ENCODE results near the gene SLC15A5. TPM values are rescaled to one million over a fixed set of nuclear protein-coding genes. Genes with fewer than 3 reads are reported as not detected.

The SLC15A5 gene
- total RNA-seq, 2 experiments from 2014 or later: not detected

DNA sequence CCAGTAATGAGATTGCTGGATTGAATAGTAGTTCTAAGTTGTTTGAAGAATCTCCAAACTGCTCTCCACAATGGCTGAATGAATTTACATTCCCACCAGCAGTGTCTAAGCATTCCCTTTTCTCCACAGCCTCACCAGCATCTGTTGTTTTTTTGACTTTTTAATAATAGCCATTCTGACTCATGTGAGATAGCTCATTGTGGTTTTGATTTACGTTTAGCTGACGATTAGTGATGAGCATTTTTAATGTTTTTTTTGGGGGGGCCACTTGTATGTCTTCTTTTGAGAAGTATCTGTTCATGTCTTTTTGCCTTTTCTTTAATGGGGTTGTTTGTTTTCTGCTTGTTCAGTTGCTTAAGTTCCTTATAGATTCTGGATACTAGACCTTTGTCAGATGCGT is 8.1 kb upstream of the SLC15A5 start:
- Mint-ChIP-seq H3K4me3 (no peak overlapping the region), H3K27ac (no peak overlapping the region), H3K9me3 (peaks cover 3% of the 10 kb centered on the region), H3K36me3 (no peaks in the 10 kb centered on the region), H3K27me3 (no peaks in the 10 kb centered on the region), H3K4me1 (no peaks in the 10 kb centered on the region)
- no peak for DNase-seq

DNA sequence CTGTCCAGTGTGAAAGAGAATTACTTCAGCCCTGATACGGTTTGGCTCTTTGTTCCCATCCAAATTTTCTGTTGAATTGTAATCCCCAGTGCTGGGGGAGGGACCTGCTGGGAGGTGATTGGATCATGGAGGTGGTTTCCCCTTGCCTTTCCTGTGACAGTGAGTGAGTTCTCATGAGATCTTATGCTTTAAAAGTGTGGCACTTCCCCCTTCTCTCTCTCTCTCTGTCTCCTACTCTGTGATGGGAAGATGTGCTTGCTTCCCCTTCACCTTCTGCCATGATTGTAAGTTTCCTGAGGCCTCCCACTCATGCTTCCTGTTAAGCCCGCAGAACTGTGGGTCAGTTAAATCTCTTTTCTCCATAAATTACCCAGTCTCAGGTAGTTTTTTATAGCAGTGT is 5.5 kb upstream of the SLC15A5 start:
- no peak for DNase-seq

DNA sequence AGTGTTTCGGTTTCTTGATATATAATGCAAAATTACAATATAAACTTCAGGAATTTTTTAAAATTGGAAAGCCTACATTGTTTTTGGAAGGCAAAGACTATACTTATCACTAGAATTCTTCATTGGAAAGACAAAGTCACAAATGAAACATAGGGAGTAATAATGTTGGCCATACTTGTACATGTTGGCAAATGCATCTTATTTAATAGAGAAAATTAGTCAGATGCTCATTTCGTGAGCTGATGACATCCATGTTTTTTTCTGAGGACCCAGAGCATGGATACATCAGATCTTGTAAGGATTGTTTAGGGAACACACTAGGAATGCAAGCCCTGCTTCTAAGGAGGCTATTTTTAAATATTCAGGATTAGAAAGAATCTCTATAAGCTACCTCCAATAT is 4.6 kb upstream of the SLC15A5 start:
- Mint-ChIP-seq H3K36me3 (no peaks in the 10 kb centered on the region), H3K27me3 (no peaks in the 10 kb centered on the region), H3K4me1 (no peaks in the 10 kb centered on the region), H3K27ac (no peak overlapping the region), H3K9me3 (peaks cover 3% of the 10 kb centered on the region), H3K4me3 (no peak overlapping the region)
- no peak for DNase-seq

More for the DNA sequence above, 5.5 kb upstream of the SLC15A5 start:
- Mint-ChIP-seq H3K4me3 (no peak overlapping the region), H3K27me3 (no peaks in the 10 kb centered on the region), H3K27ac (no peak overlapping the region), H3K36me3 (no peaks in the 10 kb centered on the region), H3K9me3 (peaks cover 3% of the 10 kb centered on the region), H3K4me1 (no peaks in the 10 kb centered on the region)

DNA sequence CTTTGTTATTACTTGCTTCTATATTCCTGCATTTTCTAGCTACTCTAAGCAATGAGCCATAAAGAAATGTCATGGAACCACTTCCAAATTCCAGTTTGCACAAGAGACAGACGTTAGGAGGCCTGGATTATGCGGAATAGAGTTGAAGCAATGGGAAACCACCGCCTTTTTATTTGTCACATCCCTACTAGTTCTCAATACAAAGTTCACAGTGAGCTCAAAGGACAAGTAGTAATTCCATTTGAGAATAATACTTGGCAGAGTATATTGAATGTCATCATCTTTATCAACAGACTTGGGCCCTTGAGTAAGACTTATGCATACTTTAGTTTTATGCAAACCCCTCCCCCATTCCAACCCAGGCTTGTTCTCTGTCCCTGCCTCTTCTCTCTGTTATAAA is 3.7 kb upstream of the SLC15A5 start:
- Mint-ChIP-seq H3K4me1 (no peaks in the 10 kb centered on the region), H3K27ac (no peak overlapping the region), H3K36me3 (no peaks in the 10 kb centered on the region), H3K27me3 (no peaks in the 10 kb centered on the region), H3K9me3 (peaks cover 3% of the 10 kb centered on the region), H3K4me3 (no peak overlapping the region)
- DNase-seq: no peak

DNA sequence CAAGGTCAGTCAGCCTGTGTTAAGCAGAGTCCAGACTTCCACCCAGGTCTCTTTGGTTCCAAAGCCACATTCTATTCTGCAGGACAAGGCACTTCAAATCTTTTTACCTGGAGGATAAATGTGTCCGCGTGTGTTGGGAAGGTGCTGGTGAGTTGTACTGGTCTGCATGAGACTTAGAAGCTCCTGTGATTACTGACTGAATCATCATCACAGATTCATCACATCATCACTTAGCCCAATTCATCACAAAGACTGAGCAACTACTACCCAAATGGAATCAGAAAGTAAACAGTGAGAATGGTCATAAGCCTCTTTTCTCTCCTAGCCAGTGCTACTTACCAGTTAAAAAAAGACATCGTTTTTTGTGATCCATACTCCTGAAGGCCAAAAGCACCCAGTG is 5.3 kb downstream of the SLC15A5 start:
- no peak overlapping the region for H3K4me3 Mint-ChIP-seq
- DNase-seq: no peak
- no peaks in the 10 kb centered on the region for H3K9me3 Mint-ChIP-seq
- no peaks in the 10 kb centered on the region for H3K4me1 Mint-ChIP-seq
- no peaks in the 10 kb centered on the region for H3K27me3 Mint-ChIP-seq
- H3K27ac Mint-ChIP-seq: no peak overlapping the region
- H3K36me3 Mint-ChIP-seq: no peaks in the 10 kb centered on the region

DNA sequence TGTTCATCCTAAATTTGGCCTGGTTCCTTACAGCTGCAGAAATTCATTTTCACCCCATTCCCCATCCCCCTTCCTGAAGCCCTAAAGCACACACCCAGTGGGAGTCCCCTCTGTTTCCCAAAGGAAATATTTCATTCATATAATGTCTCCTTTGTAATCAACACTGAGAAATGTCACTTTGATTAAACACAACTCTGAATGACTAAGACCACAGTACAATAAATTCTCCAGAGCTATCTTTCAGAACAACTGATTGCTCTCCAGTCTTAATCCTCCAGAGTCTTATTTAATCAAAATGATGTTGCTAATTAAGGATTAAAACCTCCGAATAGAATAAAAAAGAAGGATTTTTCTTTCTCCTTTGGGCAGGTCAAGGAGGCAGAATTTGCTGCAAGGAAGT is 6.4 kb downstream of the SLC15A5 start:
- H3K4me1 Mint-ChIP-seq: no peaks in the 10 kb centered on the region
- no peaks in the 10 kb centered on the region for H3K36me3 Mint-ChIP-seq
- H3K4me3 Mint-ChIP-seq: no peak overlapping the region
- no peak for DNase-seq
- no peaks in the 10 kb centered on the region for H3K9me3 Mint-ChIP-seq
- H3K27me3 Mint-ChIP-seq: no peaks in the 10 kb centered on the region
- H3K27ac Mint-ChIP-seq: no peak overlapping the region

DNA sequence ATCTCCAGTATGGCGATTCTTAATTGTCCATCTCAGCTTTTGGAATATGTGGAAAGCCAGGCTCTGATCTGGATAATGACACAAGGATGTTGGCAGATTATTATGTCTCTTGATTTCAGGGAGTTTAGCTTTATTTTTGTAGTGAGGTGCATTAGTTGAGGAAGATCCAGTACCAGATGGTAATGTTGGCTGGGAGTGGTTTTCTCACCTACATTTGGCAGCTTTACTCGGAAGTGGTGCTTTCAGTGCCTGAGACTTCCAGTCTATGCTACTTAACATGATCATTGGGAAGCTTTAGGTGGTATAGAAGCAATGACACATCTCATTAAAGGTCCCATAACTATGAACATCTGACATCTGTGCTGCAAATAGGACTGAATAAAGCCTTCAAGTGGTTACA is 7.5 kb downstream of the SLC15A5 start:
- H3K27ac Mint-ChIP-seq: no peak overlapping the region
- no peaks in the 10 kb centered on the region for H3K4me1 Mint-ChIP-seq
- no peak overlapping the region for H3K4me3 Mint-ChIP-seq
- H3K9me3 Mint-ChIP-seq: no peaks in the 10 kb centered on the region
- no peaks in the 10 kb centered on the region for H3K27me3 Mint-ChIP-seq
- no peak for DNase-seq
- H3K36me3 Mint-ChIP-seq: no peaks in the 10 kb centered on the region

DNA sequence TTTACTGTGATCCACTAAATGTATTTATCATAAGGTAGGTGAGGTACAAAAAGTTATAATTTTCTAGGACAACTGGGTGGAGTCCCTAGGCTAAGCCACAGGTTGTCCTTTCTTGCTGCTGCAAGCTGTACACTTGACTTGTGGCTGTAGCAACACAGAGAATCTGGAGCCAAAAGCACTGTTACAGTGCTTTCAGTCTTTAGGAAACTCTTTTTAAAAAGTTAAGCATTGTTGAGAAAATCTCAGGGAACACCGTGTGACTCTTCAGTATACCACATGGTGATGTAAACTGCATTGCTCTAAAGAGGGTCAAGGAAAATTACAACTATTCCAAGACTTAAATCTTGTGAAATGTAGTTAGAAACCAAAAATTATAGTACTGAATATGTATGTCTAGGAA is 11.4 kb downstream of the SLC15A5 start:
- H3K9me3 Mint-ChIP-seq: peaks cover 3% of the 10 kb centered on the region
- no peak for DNase-seq
- H3K27me3 Mint-ChIP-seq: no peaks in the 10 kb centered on the region
- H3K27ac Mint-ChIP-seq: no peak overlapping the region
- H3K4me3 Mint-ChIP-seq: no peak overlapping the region
- no peaks in the 10 kb centered on the region for H3K4me1 Mint-ChIP-seq
- no peaks in the 10 kb centered on the region for H3K36me3 Mint-ChIP-seq

DNA sequence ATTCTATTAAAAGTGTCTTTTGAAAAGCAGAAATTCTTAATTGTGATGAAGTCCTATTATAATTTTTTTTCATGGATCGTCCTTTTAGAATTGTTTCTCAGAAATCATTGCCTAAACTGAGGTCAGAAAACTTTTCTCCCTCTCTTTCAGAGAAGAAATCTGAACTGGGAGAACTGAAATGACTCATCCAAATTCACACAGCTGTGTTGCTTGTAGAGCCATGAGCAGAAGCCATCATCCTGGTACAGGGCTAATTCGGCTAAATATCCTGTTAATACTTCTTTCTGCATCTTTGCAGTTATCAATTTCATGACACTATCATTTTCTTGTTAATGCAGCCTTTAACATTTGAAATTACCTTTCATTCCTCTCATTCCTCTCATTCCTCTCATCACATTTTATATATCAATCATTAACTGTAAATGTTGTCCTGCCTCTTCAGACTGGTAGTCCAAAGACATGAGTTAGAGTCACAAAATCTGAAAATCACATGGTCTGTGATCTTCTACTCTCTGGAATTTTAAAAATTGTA is 15.5 kb downstream of the SLC15A5 start:
- no peaks in the 10 kb centered on the region for H3K36me3 Mint-ChIP-seq
- no peaks in the 10 kb centered on the region for H3K27me3 Mint-ChIP-seq
- DNase-seq: no peak
- peaks cover 3% of the 10 kb centered on the region for H3K9me3 Mint-ChIP-seq
- H3K27ac Mint-ChIP-seq: no peak overlapping the region
- H3K4me1 Mint-ChIP-seq: no peaks in the 10 kb centered on the region
- H3K4me3 Mint-ChIP-seq: no peak overlapping the region

DNA sequence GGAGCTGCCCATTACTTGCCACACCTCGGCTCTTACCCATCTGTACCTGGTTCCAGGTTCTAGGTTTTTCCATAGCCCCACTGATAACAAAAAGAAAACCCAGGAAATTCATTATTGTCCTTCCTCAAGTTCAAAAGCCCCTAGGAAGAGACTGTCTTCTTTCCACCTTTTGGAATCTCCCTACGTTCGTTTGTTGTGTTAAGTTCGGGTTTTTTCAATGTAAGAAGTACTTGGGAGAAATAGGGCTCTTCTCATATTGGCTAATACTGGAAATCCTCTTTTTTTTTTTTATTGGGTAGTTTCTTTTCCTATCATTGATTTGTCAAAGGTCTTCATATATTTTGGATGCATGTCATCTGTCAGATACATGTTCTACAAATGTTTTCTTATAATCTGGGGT is 17.3 kb downstream of the SLC15A5 start:
- Mint-ChIP-seq H3K4me1 (no peaks in the 10 kb centered on the region), H3K27me3 (no peaks in the 10 kb centered on the region), H3K9me3 (peaks cover 3% of the 10 kb centered on the region), H3K27ac (no peak overlapping the region), H3K36me3 (no peaks in the 10 kb centered on the region), H3K4me3 (no peak overlapping the region)
- DNase-seq: no peak

DNA sequence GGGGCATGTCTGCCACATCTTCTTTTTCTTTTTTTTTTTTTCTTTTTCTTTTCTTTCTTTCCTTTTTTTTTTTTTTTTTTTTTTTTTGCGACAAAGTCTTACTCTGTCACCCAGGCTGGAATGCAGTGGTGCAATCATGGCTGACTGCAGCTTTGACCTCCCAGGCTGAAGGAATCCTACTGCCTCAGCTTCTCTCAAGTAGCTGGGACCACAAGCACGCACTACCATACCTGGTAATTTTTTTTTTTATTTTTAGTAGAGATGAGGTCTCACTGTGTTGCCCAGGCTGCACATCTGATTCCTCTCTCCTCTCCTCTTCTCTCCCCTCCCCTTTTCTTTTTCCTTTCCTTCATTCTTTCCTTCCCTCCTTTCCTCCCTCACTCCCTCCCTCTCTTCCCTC is 18.5 kb downstream of the SLC15A5 start:
- Mint-ChIP-seq H3K36me3 (no peaks in the 10 kb centered on the region), H3K9me3 (peaks cover 3% of the 10 kb centered on the region), H3K27me3 (no peaks in the 10 kb centered on the region), H3K27ac (no peak overlapping the region), H3K4me1 (no peaks in the 10 kb centered on the region), H3K4me3 (no peak overlapping the region)
- no peak for DNase-seq

DNA sequence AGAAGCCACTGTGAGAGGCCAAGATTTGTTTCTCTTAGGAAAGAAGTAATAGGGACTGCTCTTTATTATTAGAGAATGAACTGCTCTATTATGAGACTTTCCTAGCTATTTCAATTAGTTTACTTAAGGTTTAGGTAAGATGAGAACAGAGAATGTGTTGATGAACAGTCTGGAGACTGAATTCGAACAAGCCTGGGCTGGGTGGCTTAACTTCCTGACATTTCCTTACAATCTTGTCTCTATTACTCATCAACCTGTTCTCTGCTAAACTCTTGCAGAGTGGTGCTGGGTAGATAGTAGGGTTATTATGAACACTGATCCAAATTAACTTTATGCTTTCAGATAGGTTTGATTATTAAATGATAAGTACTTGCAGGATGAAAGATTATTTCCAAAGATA is 31.2 kb downstream of the SLC15A5 start:
- Mint-ChIP-seq H3K4me3 (no peak overlapping the region), H3K36me3 (no peaks in the 10 kb centered on the region), H3K4me1 (no peaks in the 10 kb centered on the region), H3K27ac (no peak overlapping the region), H3K27me3 (no peaks in the 10 kb centered on the region), H3K9me3 (no peaks in the 10 kb centered on the region)
- no peak for DNase-seq

DNA sequence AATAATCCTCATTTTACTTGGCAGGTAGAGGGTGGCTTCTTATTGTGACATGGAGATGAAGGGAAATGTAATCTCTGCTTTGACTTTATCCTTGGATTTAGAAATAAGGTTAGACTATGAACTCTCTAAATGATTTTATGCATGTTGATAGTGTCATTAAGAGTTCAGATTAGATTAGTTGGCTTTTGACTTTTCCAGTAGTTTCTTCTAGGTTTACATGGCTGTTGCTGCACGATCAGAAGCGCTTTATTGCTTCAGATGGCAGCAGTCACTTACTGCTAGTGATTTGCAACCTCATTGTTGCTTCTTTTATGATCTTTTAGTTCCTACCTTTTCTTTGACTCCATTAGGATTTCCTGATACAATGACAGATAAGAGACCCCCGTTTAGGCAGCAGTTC is 32.3 kb downstream of the SLC15A5 start:
- no peaks in the 10 kb centered on the region for H3K36me3 Mint-ChIP-seq
- no peaks in the 10 kb centered on the region for H3K27me3 Mint-ChIP-seq
- DNase-seq: no peak
- no peaks in the 10 kb centered on the region for H3K4me1 Mint-ChIP-seq
- no peak overlapping the region for H3K27ac Mint-ChIP-seq
- no peaks in the 10 kb centered on the region for H3K9me3 Mint-ChIP-seq
- no peak overlapping the region for H3K4me3 Mint-ChIP-seq

DNA sequence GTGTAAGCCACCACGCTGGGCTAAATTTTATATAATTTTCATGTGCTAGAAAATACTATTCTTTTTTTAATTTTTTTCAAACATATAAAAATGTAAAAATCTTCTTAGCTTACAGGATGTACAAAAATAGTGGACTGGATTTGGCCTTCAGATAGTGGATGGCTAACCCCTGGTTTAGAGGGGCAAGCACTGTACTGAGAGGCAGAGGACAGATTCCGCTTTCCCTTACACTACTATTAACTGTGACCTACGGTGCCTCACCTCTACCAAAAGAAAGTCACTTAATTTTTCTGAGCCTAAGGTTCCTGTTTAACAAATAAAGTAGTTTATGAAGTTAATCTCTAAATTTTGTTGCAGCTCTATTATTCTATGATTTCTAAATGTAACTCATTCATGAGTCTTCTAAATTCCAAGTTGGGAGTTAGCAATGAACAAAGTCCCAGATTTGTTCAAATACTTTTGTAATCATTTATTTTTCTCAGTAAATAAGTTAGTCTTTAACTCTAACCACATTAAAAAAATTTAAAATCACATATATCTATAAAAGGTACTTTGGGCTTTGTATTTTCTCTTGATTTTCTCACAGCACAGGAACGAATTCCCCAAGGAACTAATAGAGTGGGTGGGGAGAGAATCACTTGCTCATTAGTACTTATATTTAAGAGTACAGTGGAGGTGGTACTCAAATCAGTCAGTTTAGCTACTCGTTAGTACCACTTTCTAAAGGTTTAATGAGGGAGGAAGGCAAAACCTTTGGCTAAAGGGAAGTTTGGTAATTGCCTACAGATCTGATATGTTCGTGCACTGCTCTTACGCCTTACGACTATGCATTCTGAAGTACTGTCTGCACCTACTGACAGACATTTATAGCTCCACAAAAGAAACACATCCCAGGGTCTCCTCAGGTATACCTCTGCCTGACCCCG is 33.7 kb downstream of the SLC15A5 start:
- DNase-seq: no peak
- no peaks in the 10 kb centered on the region for H3K9me3 Mint-ChIP-seq
- H3K27ac Mint-ChIP-seq: no peak overlapping the region
- H3K36me3 Mint-ChIP-seq: no peaks in the 10 kb centered on the region
- no peaks in the 10 kb centered on the region for H3K4me1 Mint-ChIP-seq
- no peaks in the 10 kb centered on the region for H3K27me3 Mint-ChIP-seq
- no peak overlapping the region for H3K4me3 Mint-ChIP-seq

DNA sequence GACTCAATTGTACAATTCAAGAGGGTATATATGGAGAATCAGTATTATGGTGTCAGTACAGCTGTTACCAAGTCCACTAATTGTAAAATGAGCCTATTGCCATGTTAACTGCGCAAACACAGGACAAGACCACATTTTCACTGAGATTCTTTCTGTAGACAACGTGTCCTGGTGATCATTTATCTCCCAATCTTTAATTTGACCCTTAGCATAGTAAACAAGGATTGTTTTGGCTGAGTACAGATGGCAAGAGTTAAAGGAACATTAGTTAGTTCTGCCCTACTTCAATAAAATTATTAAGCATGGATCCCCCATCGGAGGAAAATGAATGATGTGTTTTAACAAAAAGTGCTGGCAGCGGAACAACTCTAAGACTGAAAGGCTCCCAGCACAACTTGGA is 36.1 kb downstream of the SLC15A5 start:
- DNase-seq: no peak
- H3K4me3 Mint-ChIP-seq: no peak overlapping the region
- no peaks in the 10 kb centered on the region for H3K4me1 Mint-ChIP-seq
- no peaks in the 10 kb centered on the region for H3K27me3 Mint-ChIP-seq
- H3K27ac Mint-ChIP-seq: no peak overlapping the region
- no peaks in the 10 kb centered on the region for H3K9me3 Mint-ChIP-seq
- H3K36me3 Mint-ChIP-seq: no peaks in the 10 kb centered on the region

DNA sequence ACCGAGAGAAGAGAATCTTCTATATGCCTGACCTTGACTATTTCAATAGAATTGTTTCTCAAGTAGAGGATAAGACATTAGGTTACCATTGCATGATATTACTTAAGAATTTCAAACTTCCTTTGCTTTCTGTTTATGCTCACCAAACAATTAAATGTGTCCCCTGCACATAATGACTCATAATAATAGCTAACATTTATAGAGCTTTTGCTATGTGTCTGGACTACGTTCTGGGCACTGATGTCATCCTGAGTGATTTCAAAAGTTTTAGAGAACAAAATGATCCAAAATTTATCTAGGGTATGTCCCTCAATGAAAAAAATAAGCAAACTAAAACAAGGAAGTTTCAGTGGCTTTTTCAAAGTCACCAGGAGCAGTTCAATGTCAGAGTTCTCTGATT is 38.8 kb downstream of the SLC15A5 start:
- DNase-seq: no peak
- no peaks in the 10 kb centered on the region for H3K27me3 Mint-ChIP-seq
- no peaks in the 10 kb centered on the region for H3K36me3 Mint-ChIP-seq
- H3K9me3 Mint-ChIP-seq: no peaks in the 10 kb centered on the region
- no peaks in the 10 kb centered on the region for H3K4me1 Mint-ChIP-seq
- no peak overlapping the region for H3K27ac Mint-ChIP-seq
- H3K4me3 Mint-ChIP-seq: no peak overlapping the region

All from activated naive CD8-positive, alpha-beta T cell treated with anti-CD3 and anti-CD28 coated beads for 36 hours (primary cell).